ENCODE data around the gene PCDHGB4. TPM values are rescaled to one million over a fixed set of nuclear protein-coding genes. Genes with fewer than 3 reads are reported as not detected.
A peak's percentile ranks its signal among the peaks of the same experiment; 100 is the strongest.

Gene PCDHGB4
- total and polyA plus RNA-seq, 9 of the 15 experiments (the other 6 are each of a cell fraction or from before 2014, with no cell fraction given): 0.01 to 0.14 (median 0.03) TPM; not detected in 5

DNA sequence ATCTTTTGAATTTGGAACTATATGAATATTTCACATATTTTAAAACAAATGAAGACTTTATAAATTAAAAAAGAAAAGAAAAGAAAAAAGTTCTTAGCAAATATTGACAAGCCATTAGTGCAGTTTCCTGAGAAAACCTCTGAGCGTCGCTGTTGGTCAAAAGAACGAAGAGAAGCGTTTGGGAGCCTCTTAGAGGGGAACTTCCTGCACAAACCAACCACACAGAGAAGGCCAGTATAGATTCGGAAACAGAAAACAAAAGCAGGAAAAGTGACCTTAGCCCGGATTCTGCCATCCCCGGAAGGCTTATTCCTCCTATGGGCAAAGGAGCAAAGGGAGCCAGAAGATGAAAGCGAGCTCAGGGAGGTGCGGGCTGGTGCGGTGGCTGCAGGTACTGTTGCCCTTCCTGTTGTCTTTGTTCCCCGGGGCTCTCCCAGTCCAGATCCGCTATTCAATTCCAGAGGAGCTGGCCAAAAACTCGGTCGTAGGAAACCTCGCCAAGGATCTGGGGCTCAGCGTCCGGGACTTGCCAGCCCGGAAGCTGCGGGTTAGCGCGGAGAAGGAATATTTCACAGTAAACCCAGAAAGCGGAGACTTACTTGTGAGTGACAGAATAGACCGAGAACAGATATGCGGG, 27.6 kb upstream of the PCDHGB4 start, which contains the start of gene PCDHGB2 (continued):
- TF ChIP-seq, protein P1, sequence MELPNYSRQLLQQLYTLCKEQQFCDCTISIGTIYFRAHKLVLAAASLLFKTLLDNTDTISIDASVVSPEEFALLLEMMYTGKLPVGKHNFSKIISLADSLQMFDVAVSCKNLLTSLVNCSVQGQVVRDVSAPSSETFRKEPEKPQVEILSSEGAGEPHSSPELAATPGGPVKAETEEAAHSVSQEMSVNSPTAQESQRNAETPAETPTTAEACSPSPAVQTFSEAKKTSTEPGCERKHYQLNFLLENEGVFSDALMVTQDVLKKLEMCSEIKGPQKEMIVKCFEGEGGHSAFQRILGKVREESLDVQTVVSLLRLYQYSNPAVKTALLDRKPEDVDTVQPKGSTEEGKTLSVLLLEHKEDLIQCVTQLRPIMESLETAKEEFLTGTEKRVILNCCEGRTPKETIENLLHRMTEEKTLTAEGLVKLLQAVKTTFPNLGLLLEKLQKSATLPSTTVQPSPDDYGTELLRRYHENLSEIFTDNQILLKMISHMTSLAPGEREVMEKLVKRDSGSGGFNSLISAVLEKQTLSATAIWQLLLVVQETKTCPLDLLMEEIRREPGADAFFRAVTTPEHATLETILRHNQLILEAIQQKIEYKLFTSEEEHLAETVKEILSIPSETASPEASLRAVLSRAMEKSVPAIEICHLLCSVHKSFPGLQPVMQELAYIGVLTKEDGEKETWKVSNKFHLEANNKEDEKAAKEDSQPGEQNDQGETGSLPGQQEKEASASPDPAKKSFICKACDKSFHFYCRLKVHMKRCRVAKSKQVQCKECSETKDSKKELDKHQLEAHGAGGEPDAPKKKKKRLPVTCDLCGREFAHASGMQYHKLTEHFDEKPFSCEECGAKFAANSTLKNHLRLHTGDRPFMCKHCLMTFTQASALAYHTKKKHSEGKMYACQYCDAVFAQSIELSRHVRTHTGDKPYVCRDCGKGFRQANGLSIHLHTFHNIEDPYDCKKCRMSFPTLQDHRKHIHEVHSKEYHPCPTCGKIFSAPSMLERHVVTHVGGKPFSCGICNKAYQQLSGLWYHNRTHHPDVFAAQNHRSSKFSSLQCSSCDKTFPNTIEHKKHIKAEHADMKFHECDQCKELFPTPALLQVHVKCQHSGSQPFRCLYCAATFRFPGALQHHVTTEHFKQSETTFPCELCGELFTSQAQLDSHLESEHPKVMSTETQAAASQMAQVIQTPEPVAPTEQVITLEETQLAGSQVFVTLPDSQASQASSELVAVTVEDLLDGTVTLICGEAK (IDR thresholded peaks at IDR 0.05): 0 out of 2 replicates have a peak, but pooled peaks have one; percentile 18
- TF ChIP-seq, protein P1 (CRISPR knock-in tag; IDR thresholded peaks at IDR 0.05): no peak
- TF ChIP-seq RAD21 (CRISPR knock-in tag; conservative IDR thresholded peaks at IDR 0.05 in 1 of 2, IDR thresholded peaks at IDR 0.05 in 1 of 2): peak; percentile 12 to 35; a peak in 2 of 4 replicates
- no peak for TF ChIP-seq FOXJ3 (CRISPR knock-in tag; IDR thresholded peaks at IDR 0.05)
- TF ChIP-seq, protein P2, sequence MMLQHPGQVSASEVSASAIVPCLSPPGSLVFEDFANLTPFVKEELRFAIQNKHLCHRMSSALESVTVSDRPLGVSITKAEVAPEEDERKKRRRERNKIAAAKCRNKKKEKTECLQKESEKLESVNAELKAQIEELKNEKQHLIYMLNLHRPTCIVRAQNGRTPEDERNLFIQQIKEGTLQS (IDR thresholded peaks at IDR 0.05): no peak
- TF ChIP-seq, protein P2 (CRISPR knock-in tag; conservative IDR thresholded peaks at IDR 0.05): no peak
- no peak for TF ChIP-seq TRIM24 (IDR thresholded peaks at IDR 0.05)
- TF ChIP-seq NFE2L1 (tag; IDR thresholded peaks at IDR 0.05; ENCODE audit: borderline replicate concordance, low read depth): no peak
- TF ChIP-seq, protein P3, sequence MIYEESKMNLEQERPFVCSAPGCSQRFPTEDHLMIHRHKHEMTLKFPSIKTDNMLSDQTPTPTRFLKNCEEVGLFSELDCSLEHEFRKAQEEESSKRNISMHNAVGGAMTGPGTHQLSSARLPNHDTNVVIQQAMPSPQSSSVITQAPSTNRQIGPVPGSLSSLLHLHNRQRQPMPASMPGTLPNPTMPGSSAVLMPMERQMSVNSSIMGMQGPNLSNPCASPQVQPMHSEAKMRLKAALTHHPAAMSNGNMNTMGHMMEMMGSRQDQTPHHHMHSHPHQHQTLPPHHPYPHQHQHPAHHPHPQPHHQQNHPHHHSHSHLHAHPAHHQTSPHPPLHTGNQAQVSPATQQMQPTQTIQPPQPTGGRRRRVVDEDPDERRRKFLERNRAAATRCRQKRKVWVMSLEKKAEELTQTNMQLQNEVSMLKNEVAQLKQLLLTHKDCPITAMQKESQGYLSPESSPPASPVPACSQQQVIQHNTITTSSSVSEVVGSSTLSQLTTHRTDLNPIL (CRISPR knock-in tag; IDR thresholded peaks at IDR 0.05): no peak
- no peak for TF ChIP-seq SMAD4 (CRISPR knock-in tag; conservative IDR thresholded peaks at IDR 0.05)
- TF ChIP-seq ARID2 (IDR thresholded peaks at IDR 0.05): no peak
- no peak for TF ChIP-seq ELF1 (tag; IDR thresholded peaks at IDR 0.05)
